Measurements from ENCODE around the gene LCN2.
"Not testable (repeated sequence)": the region's sequence is repeated elsewhere in the genome, so short reads cannot be mapped to it uniquely, and the experiment has no call there.

Gene LCN2

GRCh38 chr9:128149001-128149701 lies at the start of gene LCN2:
Gene LCN2, plus strand, starts transcription at chr9:128149453. Its CDS starts 73 bp downstream, at chr9:128149526.
- no peak for DNase-seq (ENCODE audit: low read depth in 2 of 2)

- no peak for DNase-seq (ENCODE audit: low read depth in 2 of 2)
These were observed 49.2 kb upstream of the LCN2 start for GRCh38 chr9:128099932-128100491.

- no peak for DNase-seq (ENCODE audit: low read depth in 2 of 2)
These were observed 48.7 kb upstream of the LCN2 start for GRCh38 chr9:128100581-128100980.

GRCh38 chr9:128101231-128101661 lies 48.0 kb upstream of the LCN2 start:
- no peak for DNase-seq (ENCODE audit: low read depth in 2 of 2)

- DNase-seq (ENCODE audit: low read depth in 2 of 2) = no peak
These were observed 47.6 kb upstream of the LCN2 start for GRCh38 chr9:128101690-128102089.

- DNase-seq (ENCODE audit: low read depth in 2 of 2) = no peak
These were observed 47.1 kb upstream of the LCN2 start for GRCh38 chr9:128102196-128102595.

GRCh38 chr9:128102861-128103588 lies 46.2 kb upstream of the LCN2 start:
- no peak for DNase-seq (ENCODE audit: low read depth in 2 of 2)

- no peak for DNase-seq (ENCODE audit: low read depth in 2 of 2)
These were observed 45.7 kb upstream of the LCN2 start for GRCh38 chr9:128103589-128103962.

- no peak for DNase-seq (ENCODE audit: low read depth in 2 of 2)
These were observed 45.1 kb upstream of the LCN2 start for GRCh38 chr9:128104171-128104618.

- DNase-seq (ENCODE audit: low read depth in 2 of 2) = no peak
These were observed 43.6 kb upstream of the LCN2 start for GRCh38 chr9:128105538-128106175.

- no peak for DNase-seq (ENCODE audit: low read depth in 2 of 2)
These were observed 42.9 kb upstream of the LCN2 start for GRCh38 chr9:128106181-128106939.

- no peak for DNase-seq (ENCODE audit: low read depth in 2 of 2)
These were observed 42.2 kb upstream of the LCN2 start for GRCh38 chr9:128106940-128107467.

GRCh38 chr9:128107468-128108268 lies 41.6 kb upstream of the LCN2 start:
- DNase-seq (ENCODE audit: low read depth in 2 of 2) = no peak

- no peak for DNase-seq (ENCODE audit: low read depth in 2 of 2)
These were observed 40.8 kb upstream of the LCN2 start for GRCh38 chr9:128108269-128109049.

- no peak for DNase-seq (ENCODE audit: low read depth in 2 of 2)
These were observed 40.1 kb upstream of the LCN2 start for GRCh38 chr9:128109050-128109709.

- not testable (repeated sequence) for DNase-seq (ENCODE audit: low read depth in 2 of 2)
These were observed 37.5 kb upstream of the LCN2 start for GRCh38 chr9:128111726-128112125.

GRCh38 chr9:128113526-128114325 lies 35.5 kb upstream of the LCN2 start:
- DNase-seq (ENCODE audit: low read depth in 2 of 2) = no peak
